Activated naive CD4-positive, alpha-beta T cell treated with anti-CD3 and anti-CD28 coated beads, Interleukin-2, amount 50 U/mL, for 16 hours (primary cell): ENCODE measurements around the gene PIGBOS1.
"Not testable (repeated sequence)": the region's sequence is repeated elsewhere in the genome, so short reads cannot be mapped to it uniquely, and the experiment has no call there.

Experiments used
- DNase-seq: peaks from one replicate; pipeline ENCODE4 v3.0.0-alpha.2; 2020

The PIGBOS1 gene

DNA sequence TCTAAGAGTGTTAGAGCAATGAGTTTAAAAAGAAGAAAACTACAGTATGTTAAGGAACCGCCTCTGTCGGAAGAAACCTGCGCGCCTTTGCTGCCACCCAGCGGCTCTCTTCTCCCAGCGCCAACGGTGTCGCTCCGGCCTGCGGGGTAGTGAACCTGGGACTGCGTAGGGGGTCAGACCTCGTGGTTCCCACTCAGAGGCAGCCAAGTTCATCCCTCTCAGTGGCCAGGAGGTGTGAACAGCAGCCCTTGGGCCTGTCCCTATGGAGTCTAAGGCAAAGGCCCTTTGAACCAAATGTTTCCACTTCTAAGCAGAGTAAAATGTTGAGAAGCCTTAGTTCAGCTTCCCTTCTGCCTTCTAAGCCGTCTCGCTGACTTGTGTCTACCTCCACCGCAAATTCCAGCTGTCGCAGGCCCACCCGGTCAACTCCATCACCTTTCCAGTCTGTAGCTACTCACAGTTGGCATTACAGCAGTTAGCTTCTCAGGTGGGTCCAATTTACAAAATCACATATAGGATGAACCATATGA lies 28.3 kb downstream of the PIGBOS1 start:
- peak; percentile 86 for DNase-seq

DNA sequence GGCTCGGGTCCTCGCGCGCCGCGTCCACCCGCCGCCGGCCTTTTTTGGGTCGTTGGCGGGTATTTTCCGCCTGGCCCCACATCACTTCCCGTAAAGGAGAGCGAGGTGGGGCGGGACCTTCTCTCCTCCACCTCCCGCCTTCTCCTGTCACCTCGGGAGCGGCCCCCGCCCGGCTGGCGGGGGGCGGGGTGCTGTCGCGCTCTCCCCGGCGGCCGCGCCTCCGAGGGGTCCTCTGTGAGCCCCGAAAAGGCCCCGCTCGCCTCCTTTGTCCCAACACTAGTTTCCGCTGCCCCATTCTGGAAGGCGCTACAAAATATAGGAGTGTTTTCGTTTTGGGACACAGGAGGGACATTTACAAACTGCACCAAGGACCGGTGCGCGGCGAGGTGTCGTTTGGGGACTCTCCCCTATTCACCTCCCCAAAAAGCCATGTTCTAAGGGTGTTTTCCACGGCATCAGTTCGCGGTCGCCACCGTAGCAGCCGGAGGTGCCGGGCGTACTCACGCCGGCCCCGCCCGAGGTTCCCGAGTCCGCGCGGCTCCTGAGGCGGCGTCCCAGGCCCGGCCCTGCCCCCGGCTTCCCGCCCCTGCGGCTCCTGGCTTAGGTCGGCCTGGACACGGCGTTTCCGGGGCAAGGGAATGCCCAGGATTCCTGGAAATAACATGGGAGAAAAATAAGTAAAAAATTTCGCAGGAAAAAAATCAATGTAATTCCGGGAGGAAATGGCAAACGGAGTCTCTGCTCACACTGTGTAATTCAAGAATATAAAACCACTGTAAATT lies 29.0 kb downstream of the PIGBOS1 start, which contains the start of gene RAB27A:
Gene RAB27A, minus strand, starts transcription at position 68 of the 782 bp plus-strand sequence. CDS start 54,879 bp downstream, outside the sequence.
- peak; percentile 81 for DNase-seq

DNA sequence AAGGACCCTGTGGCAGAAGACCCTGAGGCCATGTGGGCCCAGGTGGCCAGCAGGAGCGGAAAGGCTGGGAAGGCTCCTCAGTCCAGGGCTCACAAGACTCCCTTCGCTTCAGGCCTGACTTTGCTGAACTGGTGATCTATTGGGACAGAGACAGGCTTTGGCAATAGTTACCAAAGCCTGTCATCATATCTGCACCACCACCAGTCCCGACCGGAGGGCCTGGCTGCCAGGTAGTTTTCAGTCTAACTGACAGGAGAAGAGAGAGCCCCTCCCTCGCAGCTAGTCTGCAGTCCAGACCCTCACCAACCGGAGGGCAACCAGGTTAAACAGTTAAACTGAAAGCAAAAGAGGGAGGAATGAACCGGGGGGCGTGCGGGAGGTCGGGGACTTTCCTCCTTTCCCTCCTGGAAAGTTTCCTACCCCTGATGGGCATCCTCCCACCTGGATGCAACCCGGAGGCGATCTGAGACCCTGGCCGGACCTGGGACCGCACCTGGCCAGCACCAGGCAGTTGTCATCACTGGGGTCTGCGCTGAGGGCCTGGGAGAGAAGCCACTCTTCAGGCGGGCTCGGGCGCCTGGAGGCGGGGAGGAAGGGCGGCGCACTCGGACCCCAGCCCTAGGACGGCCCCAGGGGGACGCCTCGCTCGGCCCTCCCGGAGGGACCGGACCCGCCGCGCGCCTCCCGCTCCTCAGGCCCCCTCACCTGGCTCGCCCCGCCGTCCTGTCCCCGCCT lies 29.7 kb downstream of the PIGBOS1 start:
- DNase-seq: peak; percentile 49

DNA sequence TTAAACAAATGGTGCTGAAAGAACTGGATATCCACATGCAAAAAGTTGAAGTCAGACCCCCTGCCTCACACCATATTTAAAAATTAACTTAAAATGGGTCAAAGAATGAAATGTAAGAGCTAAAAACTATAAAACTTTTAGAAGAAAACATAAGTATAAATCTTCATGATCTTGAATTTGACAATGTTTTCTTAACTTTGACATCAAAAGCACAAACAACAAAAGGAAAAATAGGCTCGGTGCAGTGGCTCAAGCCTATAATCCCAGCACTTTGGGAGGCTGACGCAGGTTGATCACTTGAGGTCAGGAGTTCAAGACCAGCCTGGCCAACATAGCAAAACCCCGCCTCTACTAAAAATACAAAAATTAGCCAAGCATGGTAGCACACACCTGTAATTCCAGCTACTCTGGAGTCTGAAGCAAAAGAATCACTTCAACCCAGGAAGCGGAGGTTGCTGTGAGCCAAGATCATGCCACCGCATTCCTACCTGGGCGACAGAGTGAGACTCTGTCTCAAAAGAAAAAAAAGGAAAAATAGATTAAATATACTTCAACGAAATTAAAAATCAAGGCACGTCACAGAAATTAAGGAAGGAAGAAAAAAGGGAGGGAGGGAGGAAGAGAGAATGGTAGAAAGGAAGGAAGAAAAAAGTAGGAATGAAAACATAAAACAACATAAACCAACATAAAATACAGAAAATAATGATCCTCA lies 30.8 kb downstream of the PIGBOS1 start:
- no peak for DNase-seq

DNA sequence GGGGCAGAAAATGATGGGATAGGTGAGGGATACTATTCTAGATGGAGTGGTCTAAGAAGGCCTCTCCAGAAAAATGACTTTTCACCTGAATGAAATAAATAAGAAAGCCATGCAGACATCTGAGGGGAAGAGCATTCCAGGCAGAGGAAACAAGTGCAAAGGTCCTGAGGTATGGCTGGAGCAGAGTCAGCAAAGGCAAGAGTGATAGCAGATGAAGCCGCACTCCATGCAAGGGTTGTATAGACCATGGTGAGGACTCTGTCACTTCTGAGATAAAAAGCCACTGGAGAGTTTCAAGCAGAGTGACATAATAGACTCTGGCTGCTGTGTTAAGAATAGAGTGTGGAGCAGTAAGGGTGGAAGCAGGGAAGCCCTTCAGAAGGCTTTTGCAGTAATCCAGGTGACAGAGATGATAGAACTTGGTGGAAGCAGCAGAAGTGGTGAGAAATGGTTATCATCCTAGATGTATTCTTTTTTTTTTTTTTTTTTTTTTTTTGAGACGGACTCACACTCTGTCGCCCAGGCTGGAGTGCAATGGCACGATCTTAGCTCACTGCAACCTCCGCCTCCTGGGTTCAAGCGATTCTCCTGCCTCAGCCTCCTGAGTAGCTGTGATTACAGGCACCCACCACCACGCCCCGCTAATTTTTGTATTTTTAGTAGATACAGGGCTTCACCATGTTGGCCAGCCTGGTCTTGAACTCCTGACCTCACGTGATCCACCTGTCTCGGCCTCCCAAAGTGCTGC lies 32.3 kb downstream of the PIGBOS1 start:
- not testable (repeated sequence) for DNase-seq

DNA sequence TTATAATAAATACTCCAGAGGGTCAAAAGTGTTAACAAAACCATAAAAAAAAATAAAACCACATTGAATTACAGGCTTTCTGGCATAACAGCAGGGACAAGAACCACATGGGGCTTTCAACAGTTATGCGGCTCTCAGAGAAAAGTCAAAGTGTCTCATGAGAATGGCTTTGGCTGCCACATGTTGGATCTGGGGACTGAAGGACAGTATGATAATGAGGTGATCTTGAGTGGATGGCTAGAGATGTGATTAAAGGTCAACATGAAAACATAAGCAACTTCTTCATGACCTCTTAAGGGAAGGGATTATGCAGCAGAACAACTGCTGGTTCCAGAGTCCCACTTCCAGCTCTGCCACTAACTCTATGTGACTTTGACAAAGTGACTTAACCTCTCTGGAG lies 34.5 kb downstream of the PIGBOS1 start:
- DNase-seq: no peak

DNA sequence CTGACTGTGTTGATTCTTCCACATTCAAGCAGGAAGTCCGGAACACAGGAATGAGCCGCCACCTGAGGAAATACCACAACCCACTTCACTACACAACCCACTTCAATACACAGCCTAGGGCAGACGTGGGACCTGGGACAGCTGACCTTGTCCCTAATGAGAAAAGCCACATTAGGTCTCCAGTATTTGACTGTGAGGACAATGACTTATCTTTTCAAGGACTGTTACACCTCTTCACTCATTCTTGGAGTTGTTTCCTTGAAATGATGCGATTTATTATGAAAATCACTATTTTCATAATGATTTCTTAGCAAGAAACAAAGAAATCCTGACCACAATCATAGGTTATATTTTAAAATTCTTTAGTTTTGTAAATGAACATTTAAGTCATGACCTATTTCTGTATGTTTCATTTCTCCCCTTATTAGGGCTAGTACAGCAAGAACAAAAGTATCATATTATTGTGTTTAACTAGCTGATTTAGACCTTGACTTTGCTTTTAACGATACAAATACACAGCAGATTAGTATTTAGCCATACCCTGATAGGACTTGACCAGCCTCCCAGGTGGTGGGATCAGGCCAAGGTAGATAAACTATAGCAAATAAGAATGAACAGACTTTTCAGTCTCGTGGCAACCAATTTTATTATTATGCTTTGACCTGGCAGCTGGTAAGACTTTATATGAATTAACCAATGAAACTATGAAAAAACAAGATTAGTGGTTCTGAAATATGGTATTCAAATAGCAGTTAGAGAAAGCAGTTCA lies 35.4 kb downstream of the PIGBOS1 start:
- no peak for DNase-seq

DNA sequence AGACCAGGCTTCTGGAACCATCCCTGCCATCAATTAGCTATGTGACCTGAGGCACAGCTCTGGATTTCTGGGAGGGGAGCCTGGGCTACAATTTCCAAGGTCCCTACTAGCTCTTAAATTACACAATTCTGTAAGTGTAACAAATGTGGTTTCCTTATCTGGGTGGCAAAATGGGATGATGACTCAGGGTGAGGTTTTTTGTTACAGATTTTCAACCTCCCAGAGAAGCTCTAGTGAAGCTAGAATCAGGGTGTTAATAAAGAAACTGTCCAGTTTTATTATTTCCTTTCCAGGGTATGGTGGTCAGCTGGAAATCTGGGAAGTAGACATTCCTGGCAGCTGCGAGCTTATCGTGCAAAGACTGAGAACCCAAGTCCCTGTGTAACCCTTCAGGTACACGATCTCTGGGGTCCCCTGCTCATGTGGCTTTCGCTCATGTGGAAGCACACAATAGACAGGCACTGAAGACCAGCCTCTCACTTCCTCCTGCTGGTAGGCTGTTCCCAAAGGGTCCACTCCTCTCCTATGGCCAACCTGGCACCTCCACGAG lies 36.6 kb downstream of the PIGBOS1 start:
- DNase-seq: no peak

DNA sequence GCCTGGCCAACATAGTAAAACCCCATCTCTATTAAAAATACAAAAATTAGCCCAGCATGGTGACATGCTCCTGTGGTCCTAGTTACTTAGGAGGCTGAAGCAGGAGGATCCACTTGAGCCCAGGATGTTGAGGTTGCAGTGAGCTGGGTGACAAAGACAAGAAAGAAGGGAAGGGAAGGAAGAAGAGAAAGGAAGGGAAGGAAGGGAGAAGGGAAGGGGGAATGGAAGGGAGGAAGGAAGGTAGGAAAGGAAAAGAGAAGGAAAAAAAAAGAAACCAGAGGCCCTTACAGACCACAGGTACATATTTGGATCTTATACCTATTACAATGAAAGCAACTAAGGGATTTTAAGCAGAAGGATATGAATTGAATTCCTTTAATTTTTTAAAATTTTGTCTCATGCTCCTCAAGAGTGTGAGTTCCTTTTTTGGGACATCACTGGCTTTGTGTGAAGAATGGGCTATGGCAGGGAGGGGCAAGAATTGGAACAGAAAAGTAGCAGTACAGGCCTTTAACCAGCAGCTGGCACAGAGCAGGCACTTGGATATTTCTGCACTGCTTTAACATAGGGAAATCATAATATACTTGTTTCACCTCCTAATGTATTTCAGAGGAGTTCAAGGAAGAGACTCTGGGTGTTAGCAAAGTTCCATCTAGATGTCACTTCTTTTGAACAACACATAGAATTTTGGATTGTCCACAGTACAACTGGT lies 37.2 kb downstream of the PIGBOS1 start:
- DNase-seq: no peak

DNA sequence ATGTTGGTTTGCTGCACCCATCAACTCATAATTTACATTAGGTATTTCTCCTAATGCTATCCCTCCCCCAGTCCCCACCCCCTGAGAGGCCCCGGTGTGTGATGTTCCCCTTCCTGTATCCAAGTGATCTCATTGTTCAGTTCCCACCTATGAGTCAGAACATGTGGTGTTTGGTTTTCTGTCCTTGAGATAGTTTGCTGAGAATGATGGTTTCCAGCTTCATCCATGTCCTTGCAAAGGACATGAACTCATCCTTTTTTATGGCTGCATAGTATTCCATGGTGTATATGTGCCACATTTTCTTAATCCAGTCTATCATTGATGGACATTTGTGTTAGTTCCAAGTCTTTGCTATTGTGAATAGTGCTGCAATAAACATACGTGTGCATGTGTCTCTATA lies 38.3 kb downstream of the PIGBOS1 start:
- DNase-seq: not testable (repeated sequence)

DNA sequence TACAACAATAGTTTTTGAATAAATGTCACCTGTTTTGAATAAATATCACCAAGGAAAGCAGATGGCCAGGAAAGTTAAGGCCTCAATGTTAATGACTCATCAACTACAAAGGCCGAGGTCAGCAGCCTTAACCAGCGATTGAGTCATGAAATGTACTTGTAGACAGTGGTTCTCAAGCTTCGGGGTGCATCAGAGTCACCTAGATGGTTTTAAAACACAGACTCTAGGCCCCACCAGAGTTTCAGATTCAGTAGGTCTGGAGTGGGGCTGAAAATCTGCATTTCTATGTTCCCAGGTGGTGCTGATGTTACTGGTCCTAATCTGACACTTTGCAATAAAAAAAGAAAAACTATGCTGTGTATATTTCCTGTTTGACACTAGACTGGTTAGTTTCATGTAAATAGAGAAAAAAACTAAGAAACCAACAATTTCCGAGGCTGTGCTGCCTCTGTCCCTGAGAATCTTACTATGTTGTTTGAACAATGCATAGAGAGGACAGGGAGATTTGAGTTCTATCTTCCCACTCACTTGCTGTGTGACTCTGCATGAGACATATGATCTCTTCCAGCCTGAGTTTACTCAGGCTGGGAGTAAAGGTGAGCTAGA lies 39.1 kb downstream of the PIGBOS1 start:
- peak; percentile 32 for DNase-seq

DNA sequence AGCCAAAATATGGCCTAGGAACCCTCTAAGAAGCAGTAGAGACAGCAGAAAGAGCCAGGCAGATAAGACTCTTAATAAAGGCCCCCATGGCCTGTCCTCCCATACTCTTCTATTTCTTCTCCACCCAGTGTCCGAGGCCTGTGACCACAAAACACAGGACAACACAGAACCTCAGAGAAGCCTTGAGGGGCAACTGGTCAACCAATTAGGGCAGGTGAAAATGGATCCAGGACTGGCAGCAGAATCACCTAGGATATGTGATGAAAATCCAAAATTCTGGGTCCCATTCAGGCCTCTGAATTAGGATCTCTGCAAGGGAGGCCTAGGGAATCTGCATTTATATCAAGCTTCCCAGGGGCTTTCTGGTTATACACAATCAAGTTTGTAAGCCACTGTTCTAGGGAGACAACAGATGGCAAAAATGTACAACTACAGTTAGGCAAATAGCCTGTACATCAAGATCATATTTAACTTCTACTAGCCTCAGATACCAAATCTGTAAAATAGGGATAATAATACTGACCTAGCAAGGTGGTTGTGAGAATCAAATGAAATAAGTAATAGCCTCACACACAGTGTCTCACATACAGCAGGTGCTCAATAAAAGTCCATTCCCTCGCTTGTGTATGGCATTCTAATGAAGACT lies 39.7 kb downstream of the PIGBOS1 start:
- DNase-seq: no peak

DNA sequence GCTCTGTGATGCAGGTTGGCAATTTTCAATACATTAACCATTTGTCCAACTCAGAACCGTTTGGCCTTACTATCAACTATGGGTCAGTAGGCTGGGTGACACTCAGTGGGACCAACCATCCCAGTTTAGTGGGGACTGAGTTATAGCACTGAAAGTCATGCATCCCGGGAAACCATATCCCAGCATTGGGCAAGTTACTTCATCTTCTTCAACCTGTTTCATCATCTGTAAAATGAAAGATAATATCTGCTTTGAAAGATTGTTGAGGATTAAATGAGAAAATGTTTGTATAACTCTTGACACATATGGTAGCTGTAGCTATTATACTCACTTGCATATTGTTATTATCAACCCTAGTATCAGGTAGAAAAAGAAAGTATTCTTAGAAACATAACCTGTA lies 41.2 kb downstream of the PIGBOS1 start:
- no peak for DNase-seq

DNA sequence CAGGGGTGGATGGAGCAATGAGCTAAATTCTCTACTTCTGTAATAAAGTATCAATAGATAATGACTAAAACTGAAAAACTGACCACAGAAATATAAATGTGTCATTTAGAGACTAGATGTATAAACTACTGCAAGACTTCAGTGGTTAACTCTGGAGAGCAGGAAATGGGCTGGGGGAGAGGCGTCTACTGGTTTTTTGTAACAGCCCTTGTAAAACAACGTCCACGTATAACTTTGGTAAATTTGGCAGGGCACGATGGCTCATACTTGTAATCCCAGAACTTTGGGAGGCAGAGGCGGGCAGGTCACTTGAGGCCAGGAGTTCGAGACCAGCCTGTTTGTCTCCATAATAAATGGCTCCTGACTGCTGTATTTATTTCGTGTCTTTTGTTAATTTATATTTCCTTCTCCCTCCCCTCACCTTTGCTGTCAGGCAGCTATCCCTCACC lies 41.8 kb downstream of the PIGBOS1 start:
- DNase-seq: no peak

DNA sequence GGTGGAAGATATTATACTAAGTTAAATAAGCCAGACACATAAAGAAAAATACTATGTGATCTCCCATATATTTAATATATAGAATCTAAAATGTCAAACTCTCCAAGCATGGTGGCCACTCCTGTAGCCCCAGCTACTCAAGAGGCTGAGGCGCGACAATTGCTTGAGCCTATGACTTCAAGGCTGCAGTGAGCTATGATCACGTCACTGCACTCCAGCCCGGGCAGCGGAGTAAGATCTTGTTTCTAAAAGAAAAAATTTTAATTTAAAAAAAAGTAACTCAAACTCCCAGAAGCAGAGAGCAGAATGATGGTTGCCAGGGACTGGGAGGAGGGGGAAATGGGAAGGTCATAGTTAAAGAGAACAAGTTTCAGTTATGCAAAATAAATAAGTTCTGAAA lies 42.6 kb downstream of the PIGBOS1 start:
- no peak for DNase-seq

DNA sequence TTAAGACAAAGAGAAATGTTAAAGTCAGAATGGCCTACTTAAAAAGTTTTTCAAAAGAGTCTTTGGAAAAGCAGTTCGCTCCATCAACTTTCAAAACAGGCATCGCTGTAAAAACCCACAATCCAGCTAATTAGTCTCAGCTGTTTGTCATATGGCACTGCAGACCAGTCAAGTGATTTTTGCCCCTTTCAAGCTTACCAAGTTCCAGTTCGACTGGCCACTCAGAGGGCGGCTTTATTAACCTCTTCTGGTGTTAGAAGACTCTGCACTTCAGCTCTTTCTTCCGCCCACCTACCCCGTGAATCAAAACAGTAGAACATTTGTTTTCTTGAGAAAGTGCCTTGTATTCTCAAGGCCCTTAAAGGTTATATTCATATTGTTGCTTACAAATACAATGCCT lies 48.6 kb downstream of the PIGBOS1 start:
- no peak for DNase-seq

DNA sequence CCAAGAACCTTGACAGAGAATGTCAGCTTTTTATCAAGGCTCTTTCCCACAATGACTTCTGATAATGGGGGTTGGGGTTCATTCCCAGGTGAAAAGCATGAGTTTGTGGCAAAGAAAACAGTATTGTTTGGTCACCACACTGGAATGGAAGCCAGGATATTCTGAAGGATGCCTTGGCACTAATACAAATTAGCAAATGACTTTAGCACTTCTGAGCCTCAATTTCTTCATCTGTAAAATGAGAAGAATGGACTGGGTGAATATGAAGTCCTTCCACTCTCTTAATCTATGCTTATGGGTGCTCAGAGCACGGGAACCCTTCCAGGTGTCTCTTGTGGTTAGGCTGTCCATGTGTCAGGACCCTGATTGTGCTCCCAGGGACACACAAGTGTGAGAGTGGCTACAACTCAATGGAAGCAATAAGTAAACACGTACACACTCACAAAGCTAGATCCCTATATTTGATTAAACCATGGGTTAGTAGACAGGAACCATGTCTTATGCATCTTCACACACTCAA lies 50.7 kb downstream of the PIGBOS1 start:
- no peak for DNase-seq

DNA sequence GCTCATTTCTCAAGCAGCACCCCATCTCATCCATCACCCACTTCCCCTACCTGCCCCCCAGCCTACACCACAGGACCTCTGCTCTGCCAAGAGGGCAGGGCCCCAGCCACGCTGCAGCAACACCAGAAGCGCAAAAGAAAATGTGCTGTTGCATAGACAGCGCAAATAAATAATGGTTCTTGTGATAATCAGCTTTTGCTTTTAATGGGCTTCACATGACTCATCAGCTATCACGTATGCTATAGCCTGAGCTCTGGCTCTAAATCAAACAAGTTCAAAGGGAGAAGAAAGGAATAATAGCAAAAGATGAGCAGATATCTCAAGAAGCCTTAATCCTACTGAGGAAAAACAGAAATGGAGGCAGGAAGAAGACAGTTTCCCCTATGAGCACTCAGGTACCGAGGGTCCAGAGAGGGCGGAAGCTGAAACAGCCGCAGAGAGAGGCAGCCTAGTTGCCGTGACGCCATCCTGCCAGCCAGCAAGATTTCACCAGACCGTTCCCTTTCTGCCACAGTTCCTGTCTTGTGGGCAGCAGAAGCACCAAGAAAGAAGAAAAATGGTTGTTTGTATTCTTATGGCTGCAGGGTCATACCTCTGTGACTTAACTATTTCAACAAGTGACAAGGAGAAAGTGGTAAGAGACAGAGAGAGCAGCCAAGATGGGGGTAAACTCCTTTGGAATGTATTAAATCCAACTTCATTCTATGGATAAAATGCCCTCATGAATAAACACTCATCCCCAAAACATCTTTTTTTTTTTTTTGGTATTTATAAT lies 51.3 kb downstream of the PIGBOS1 start:
- DNase-seq: peak; percentile 36
